Fibroblast of skin of left quadriceps (primary cell): Measurements from ENCODE around the gene ITGA6.

Experiments
- DNase-seq, 2 experiments: peaks; one replicate each; pipeline ENCODE4 v3.0.0-alpha.2; 2013; ENCODE audit warnings: low read depth in 2 of 2

Gene ITGA6

GRCh38 chr2:172416447-172417058 lies 10.8 kb upstream of the ITGA6 start:
- DNase-seq, result no peak

- DNase-seq, result no peak
Observed at GRCh38 chr2:172420216-172420615, 7.2 kb upstream of the ITGA6 start.

GRCh38 chr2:172423160-172423559 lies 4.2 kb upstream of the ITGA6 start:
- no peak for DNase-seq

GRCh38 chr2:172425336-172425735 lies 2.0 kb upstream of the ITGA6 start:
- DNase-seq, result no peak

DNA sequence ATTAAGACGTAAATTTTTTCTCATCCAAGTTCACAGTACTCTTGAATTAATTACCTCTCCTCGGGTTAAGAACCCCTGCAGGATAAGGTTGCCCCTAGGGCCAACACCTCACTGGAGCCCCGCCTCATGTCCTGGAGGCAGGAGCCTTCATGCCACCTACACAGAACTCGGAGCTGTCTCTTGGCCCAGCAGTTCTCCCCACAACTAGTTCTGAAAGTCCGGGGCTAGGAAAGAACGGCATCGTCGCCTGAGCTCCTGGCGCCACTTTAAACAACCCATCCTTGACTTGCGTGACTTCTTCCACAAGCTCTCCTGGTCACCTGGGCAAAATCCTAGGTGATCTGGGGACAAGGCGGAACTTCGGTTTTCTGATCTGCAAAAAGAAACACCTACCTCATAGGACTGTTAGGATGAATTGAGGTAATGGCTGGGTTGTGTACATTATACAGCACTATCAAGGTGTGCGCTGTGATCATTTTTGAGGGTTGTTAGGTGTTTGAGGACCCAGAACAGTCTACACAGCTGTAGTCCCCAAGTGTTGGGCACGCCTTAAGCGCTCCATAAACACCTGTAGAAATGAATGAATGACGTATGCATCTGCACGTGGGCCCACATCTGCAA lies 641 bp upstream of the ITGA6 start:
- no peak for DNase-seq

- DNase-seq, result no peak
Observed at GRCh38 chr2:172427990-172428831, 825 bp downstream of the ITGA6 start.

DNA sequence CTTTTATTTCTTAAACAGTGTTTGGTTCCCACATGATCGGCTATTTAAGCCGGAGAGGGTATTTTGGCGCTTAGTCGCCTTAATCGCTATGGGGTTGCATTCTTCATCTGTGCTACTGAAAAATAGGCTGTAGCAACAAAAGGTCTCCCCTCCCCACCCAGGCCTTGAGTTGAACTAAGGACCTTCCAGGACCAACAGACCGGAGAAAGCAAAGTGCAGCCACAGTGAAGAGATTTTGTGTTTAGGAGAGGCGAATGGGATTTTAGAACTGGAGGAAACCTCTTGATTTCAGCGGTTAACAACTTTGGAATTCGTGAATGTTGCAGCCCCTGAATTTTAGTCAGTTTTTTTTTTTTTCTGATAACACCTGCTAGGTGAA lies 1.4 kb downstream of the ITGA6 start:
- no peak for DNase-seq

GRCh38 chr2:172429301-172429968 lies 2.0 kb downstream of the ITGA6 start:
- DNase-seq, result no peak

DNA sequence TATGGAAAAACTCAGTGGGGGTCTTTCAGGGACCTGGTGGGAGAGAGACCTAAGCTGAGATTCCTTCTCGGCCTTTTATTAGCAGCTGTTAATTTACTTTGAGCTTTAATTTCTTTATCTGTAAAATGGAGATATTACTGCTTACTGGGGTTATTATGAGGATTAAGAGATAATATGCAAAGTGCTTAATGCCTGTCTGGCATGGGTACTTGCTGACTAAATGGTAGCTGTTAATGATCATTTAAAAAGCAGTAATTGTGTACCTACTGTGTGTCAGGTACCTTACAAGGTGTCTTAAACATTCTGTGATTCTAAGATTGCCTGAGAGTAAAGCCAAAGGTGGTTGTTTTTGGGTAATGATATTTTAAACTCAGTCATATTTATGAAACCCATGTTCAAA lies 2.6 kb downstream of the ITGA6 start:
- DNase-seq, result no peak

- no peak for DNase-seq
Observed at GRCh38 chr2:172430678-172431077, 3.3 kb downstream of the ITGA6 start.

DNA sequence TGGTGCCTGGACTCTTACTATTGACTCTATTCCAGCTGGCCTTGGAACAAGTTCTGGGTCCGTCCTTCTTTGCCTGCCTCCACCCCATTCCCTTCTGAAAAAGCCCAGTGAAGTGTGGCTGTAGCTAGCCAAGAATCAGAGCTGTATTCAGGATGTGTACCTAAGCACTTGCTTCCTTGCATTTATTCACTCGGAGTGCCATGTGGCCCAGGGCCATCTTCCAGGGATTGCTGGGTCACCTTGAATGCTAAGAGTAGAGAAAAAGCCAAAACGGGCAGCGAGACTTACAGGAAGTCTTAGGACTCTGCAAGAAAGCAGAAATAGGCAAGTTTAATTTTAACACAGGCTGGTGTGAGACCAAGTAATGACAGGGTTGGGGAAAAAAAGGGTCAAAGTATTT lies 4.1 kb downstream of the ITGA6 start:
- DNase-seq, result no peak

DNA sequence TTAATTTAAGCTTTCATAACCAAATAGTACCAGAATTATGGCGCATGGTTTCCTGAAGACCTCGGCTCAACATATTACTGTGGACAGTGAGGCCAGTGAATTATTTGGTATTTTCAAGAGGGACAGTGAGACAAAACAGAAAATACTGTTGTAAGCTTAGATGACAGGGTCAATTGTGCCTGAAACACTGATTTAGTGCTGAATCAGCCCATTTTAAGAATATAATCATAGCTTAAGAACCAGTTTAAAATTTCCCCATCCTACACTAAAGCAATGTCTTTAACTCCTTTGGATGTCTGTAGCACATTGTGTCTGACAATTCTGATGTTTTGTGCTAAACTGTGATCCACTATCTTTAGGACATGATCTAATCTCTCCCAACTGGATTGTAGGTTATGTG lies 4.6 kb downstream of the ITGA6 start:
- no peak for DNase-seq

DNA sequence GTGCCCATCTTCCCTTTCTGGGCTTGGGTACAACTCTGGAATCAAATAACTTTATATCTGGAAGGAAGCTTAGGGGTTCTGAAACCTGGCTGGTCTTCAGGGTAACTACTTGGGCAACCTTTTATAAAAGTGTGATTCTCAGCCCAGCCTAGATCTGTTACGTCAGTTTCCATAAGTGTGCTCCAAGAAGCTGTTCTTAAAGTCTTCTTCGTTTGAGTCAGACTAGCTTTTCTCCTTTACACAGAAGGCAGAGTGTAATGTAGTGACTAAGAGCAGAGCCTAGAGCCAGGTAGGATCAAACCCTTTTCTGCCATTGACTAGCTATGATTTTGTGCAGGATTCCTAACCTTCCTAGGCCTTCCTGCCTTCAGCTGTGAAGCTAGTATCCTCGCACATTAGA lies 5.8 kb downstream of the ITGA6 start:
- DNase-seq, result no peak

DNA sequence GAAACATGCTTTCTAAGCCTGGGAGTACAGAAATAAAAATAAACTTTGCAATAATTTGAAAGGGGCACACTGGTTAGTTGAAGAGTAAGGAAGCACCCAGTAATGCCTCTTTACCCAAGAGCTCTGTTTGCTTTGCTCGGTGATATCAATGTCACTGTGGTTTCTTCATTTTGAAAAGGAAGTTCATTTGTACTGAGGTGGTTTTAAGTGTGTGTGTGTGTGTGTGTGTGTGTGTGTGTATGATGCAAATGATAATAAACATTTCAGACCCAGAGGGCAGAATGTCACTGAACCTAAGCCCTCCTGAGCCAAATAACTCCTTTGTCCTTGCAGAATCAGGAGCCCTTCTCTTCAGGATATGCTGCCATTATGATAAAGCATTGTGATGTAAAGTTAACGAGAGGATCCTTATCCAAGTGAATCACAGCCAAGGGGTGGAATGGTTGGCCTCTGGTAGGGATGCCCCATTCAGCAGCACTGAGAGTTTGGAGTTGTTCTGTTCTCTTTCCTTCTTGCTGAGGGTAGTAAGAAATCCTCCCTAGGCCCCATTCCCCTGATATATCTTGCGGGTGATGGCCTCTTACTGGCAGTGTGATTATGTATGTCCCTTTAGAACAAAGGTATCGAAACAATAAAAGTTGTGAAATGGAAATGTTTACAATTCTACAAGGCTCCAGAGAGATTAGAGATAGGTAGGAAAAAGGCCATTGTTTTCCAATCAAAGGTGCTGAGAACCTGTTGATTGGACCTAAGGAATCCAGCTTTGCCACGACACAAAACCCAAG lies 7.6 kb downstream of the ITGA6 start:
- DNase-seq, result no peak

DNA sequence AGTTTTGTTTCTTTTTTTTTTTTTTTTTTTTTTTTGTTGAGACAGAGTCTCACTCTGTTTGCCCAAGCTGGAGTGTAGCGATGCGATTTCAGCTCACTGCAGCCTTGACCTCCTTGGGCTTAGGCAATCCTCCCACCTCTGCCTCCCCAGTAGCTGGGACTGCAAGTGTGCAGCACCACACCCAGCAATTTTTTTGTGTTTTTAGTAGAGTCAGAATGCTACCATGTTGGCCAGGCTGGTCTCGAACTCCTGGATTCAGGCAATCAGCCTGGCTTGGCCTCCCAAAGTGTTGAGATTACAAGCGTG lies 8.2 kb downstream of the ITGA6 start:
- no peak for DNase-seq

- DNase-seq, result no peak
Observed at GRCh38 chr2:172436889-172437288, 9.5 kb downstream of the ITGA6 start.

DNA sequence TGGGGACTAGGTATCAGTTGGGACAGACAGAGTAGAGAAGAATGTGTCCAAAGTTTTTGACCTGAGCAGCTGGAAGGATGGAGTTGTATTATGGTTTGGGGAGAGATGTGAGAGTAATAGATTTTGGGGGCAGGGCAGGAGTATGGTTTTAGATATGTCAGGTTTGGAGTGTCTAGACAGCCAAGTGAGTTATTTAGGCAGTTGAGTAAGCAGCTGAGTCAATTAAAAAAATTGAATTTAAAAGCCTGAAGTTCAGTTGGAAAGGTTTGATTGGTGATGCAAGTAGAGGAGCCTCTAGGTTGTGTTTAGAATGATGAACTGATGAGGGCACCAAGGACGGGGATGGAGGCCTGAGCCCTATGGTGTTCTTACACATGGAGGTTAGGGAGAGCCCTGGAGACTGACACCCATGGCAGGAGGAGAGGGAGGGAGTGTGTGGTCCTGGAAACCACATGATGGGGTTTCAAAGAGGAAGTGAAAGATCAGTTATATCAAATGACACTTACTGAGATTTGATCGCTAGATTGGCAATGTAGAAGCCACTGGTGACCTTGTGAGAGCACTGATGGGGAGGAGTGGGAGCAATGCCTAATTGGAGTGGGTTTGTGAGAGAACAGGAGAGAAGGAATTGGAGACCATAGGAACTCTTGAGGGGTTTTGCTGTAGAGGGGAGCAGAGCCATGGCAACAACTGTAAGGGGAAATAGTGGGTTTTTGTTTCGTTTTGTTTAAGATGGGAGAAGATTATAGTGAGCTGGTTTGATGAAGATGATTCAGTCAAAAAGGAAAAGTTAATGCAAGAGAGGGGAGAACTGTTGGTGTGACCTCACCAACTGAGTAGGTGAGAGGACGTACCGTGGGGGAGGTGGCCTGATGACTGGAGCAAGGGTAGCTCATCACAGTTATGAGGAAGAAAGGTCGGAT lies 10.3 kb downstream of the ITGA6 start:
- no peak for DNase-seq

DNA sequence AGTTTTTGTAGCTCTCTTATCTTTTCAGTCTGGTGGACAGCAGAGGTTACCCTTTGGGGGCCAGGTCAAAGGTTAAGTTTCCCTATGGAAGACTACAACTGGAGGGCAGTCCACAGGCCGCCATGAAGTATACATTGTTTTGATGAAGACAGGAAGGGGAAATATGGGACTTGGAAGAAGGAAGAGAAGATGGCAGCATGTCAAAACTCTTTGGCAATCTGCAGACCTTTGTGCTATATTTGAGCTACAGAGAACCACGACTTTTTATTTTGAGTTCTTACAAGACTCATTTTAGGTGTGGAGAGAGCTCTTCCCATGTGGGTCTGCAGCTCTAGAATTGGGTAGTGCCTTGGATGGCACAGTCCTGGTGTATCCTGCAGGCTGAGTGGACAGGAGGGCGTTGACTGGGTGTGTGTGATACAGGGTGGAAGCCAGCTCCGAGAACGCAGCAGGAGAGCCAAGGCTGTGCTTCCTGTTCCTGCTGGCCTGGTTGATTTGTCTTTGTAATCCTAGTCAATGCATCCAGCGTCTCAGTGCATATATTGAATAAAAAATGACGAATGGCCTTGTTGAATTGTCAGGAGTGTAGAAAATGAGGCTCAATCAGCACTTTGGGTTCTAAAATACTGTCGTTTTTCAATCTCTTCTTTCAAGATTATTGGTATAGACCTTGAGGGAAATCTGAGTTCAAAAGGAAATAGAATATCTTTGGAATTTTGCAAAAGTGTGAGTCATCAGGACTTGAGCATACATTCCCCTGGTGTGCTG lies 11.5 kb downstream of the ITGA6 start:
- peak; percentile 34 to 39 for DNase-seq

DNA sequence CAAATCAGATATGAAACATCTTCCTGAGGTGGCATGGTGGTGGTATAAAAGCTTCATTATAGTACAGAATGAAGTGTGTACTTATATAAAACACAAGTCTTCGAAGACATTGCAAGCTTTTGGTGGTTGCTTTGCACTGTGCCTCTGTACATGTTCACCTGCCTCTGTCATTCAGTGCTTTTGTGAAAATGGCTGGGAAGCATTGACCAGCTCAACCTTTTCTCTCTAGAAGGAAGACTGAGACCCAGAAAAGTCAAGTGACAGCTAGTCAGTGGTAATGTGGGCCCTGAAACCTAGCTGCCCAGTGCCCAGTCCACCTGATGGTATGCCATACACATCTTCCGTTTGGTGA lies 12.1 kb downstream of the ITGA6 start:
- no peak for DNase-seq

DNA sequence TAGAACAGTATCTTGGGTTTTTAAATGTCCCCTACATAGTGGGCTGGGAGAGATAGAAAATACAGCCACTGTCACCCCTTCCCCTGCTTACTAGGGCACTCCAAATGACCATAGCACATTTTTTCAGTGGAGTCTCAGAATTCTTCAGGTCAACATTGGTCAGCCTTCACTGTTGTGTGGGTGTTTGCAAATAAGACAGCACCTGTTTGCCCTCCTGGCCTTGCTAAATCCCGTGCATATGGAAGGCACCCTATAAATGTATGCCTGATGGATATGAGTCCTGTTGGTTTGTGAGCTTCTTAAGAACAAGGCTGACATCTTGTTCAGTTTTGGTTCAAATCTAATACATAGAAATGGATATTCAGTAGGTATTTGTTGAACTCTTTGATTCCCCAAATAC lies 12.5 kb downstream of the ITGA6 start:
- DNase-seq, result no peak
